HUDEP-2 (cell line): ENCODE measurements around the gene MYH7.

Source experiments
- DNase-seq, 76 experiments: peaks; one replicate each; lab custom pipeline; 2025; ENCODE audit not compliant: unreplicated experiment in 76 of 76; lab: John Stamatoyannopoulos, UW

MYH7 gene

DNA sequence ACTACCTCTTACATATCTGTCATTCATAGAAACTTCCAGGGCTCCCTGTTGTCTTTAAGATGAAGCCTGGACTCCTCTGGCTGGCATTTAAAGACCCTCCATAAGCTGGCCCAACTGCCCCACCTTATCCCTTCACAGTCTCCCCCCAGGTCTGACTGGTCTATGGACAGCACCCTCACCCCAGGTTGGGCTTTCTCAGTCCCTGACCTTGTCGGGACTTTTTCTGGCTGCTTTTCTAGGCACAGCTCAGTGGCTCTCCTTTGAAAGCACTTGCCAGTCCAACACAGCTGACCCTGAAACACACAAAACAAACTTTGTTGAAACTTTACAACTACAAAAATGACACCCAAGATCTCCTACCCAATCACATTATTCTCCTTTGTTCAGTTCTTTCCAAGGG lies 13.9 kb upstream of the MYH7 start:
- DNase-seq, result no peak

DNA sequence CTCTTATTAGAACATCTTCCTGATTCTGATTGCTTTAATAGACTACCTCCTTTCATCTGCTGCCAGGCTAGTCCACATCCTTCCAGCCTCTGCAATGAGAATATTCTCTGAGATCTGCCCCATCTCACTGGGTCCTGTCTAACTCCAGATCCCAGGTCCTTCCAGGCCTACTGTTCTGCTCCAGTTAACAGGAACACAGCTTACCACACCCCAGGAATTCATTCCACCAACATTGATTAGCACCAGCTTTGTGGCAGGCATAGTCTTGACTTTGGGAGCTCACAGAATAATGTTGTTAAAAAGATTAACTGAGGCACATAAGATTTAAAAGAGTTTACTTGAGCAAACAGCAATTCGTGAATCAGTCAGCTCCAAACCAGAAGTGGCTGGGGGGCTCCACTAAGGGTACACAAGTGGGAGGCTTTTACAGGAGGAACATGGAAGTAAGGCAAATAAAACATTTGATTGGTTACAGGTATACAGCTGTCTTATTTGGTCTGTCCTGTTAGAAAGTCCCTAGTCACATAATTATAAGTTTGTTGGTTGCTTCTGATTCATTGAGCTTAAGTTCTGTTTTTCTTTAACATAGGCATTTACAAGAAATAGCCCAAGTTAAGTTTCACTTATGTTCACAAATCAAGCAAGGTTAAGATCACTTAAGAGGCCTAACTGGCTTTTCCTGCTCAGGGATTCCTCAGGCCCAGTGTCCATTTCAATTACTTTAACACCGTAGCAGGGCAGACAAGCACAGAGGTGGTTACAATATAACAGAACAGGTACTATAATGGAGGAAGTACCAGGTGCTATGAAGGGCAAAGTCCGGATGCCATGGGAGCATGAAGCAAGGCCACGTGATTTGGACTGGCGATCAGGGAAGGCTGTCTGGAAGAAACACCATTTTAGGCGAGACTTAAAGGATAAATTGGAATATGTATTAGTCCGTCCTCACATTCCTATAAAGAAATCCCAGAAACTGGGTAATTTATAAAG lies 12.2 kb upstream of the MYH7 start:
- DNase-seq, result no peak

DNA sequence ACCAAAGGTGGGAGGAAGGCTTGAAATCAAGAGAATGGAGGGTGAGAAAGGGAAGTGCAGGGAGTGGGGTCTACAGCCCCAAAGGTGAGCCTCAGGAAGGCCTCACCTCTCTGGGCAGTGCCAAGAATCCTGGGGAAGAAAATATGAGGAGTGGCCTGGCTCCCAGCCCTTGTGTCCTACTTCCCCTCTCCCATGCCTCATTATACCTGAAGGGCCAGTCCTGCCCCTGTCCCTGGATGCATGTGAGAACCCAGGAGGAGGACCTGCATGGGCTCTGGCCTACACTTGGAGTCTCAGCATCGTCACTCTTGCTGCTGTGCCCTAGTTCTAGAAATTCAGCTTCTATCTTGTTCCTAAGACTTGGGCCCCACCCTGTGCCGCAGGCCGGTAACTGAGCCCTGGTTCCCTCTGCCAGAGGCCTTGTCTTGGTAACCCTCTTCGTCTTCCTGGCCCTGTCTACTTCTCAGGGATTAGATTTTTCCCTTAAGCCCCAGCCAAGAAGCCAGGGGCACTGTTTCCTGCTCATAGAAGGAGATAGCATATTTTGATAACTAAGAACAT lies 10.9 kb upstream of the MYH7 start:
- DNase-seq, result no peak

DNA sequence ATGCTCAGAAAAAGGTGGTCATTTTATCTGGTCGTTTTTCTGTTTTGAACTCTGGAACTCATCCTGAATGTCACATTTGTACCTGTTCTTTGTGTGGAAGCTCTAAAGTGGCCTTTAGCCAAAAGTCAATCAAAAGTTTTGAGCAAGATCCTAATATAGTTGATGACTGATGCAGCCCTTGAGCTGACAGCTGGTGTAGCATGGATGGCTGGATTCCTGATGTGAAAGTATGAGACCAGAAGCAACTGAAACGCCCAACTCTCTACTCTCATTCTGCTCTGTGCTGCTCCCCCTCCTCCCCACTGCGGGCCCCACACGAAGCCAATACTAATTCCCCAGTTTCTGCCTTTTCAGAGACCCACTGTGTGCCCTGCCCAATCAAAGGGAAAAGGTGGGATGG lies 10.3 kb upstream of the MYH7 start:
- DNase-seq, result no peak

DNA sequence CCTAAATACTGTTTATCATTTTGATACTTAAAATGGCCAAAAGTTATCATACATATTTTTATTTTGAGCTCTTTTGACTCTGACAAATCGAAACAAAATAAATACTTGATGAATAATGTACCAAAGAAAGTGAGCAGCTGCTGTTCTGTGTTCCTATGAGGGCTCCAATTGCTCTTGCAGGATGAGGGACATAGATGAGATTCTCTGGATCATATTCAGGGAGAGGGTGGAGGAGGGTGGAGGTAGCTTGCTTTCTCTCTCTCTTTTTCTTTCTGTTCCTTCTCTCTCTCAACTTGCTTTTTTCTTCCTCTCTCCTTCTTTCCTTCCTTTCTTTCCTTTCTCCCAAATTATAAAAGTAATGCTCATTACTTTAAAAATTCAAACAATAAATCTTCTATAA lies 8.9 kb upstream of the MYH7 start:
- no peak for DNase-seq

DNA sequence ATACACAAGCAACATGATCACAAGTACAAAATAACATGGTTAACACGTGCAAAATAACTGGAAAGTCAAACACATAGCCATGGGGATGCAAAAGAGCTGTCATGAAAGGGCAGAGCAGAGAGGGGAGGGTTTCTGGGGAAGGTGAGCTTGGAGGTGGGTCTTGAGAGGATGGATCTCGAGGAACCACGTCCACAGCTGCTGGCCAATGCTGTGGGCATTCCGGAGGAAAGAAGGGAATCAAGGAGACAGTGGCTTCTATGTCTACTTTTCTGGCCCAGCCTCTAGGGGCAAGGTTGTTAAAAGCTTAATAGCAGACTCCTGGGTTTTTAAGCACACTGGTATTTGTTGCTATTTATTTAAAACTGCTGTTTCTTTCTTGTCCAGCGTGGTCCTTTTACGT lies 8.4 kb upstream of the MYH7 start:
- DNase-seq, result no peak

DNA sequence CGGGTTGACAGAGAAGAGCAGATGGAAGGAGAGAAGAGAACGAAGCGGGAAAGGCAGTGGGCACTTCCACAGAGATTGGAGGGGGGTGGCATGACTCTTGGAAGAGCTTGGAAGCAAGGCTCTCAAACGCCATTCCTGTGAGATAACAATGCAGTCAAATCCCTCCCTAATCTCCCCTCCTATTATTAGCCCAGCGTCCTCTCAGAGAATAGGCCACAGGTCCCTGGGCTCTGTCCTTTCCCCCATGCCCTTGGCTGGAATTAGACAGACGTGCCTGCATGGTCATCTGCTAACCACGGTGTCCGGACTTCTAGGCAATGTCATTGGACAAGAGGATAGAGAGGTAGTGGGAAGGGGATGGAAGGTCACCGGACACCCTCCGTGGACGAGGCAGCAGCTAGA lies 8.0 kb upstream of the MYH7 start:
- DNase-seq, result no peak

DNA sequence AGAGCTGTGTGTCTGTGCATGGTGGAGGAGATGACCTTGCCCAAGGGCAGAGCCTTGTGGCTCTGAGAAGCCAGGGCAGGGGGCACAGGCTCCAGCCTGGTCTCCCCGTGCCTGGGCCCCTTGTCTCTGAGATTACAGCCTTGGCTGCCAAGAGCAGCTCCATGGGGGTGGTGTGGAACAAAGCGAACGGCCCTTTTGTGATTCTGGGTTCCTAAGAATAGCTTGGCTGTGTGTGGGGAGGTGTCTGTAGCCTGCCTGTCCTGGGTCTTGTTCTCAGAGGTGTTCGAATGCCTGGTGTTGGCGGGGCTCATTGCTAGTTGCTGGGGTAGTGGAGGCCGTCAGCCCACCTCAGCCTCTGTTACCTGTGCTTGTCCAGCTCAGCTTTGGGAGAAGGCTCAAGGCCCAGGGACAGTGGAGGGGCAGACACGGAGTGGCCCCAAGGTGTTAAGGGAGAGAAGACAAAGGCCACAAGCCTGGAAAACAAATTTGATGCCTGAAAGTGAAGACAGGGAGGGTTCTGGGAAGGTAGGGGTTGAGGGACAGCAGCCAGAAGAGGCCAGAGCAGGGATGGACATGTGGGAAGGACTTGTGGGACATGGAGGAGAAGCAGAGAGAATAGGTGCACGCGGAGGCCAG lies 7.4 kb upstream of the MYH7 start:
- peak in 14 of 76 experiments; percentile 6 to 100 (median 100) for DNase-seq

DNA sequence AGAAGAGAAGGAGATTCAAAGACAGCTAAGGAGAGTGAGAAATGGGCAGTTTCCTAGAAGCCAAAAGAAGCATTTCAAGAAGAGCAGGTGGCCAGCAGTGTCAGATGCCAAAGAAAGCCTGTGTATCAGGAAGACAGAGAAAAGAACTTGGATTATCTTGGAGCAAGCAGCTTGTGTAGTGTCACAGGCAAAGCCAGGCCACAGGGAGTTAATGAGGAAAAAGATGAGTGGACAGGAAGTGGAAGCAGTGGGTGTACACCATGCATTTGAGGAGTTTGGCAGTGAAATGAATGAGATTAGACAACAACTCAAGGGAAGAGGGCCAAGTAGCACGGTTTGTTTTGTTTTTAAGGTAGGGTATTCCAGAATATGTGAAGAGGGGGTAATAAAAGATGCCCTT lies 5.6 kb upstream of the MYH7 start:
- DNase-seq, result no peak

DNA sequence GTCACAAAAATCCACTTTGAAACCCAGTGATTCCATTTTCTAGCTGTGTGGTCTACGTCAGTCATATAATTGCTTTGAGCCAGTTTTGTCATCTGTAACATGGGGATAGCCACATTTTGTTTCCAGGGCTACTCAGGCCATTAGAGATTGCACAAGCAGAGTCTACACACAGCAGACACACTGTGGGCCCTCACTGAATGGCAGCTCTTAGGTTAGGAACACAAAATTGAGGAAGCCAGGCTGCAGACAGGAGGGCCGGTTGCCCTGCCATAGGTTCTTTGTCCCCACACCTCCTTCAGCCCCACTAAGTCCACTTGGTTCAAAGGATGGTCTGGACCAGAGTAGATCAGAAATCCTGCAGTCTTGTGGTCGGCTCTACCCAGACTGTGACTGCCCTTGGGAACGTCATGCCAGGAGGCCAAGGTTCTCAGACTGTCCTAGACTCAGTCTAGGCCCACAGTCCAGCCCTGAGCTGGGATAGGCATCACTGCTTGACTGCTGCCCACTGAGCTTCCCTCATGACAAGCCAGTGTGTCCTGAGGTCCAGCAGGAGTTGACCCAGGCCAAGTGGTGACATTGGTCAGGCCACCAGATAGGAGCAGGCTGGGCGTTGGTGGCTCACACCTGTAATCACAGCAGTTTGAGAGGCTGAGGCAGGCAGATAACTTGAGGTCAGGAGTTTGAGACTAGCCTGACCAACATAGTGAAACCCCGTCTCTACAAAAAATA lies 3.8 kb upstream of the MYH7 start:
- DNase-seq, result no peak

DNA sequence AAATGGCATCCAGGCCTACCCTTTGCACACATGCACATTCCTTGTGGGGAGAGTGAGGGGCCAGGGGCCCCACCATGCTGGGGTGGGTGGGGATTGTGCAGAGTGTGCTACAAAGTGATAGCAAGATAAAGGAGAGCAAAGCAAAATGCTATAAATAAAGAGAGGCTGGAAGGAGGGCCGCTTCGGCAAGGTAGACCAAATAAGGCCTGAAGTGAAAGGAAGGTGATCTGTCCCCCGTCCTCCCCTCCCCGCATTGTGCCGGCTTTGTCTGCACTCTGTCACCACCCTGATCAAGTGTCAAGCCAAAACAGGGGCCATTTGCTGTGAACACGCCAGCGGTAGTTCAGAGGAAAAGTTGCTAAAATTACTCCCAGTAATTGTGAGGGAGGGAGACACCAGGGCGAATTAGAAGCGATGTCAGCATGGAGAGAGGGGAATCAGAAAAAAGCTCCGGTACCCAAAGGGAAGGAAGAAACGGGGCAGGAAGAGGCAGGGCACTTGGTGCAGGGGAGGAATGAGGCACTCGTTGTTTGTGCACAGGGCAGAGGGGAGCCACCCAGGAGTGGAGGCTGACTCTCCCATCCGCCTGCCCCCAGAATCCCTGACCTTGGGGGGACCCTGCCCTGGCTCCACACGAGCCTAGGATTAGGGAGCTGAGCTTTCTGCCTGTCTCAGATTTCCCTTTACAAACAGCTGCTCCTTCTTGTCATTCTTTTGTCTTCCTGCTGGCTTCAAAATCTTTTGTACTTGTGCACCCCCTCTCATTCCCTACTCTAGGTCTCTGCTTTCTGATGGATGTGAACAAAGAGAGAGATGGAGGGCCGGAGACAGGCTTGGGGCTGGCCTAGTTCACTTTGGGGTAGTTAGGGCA lies 2.9 kb upstream of the MYH7 start:
- no peak for DNase-seq

DNA sequence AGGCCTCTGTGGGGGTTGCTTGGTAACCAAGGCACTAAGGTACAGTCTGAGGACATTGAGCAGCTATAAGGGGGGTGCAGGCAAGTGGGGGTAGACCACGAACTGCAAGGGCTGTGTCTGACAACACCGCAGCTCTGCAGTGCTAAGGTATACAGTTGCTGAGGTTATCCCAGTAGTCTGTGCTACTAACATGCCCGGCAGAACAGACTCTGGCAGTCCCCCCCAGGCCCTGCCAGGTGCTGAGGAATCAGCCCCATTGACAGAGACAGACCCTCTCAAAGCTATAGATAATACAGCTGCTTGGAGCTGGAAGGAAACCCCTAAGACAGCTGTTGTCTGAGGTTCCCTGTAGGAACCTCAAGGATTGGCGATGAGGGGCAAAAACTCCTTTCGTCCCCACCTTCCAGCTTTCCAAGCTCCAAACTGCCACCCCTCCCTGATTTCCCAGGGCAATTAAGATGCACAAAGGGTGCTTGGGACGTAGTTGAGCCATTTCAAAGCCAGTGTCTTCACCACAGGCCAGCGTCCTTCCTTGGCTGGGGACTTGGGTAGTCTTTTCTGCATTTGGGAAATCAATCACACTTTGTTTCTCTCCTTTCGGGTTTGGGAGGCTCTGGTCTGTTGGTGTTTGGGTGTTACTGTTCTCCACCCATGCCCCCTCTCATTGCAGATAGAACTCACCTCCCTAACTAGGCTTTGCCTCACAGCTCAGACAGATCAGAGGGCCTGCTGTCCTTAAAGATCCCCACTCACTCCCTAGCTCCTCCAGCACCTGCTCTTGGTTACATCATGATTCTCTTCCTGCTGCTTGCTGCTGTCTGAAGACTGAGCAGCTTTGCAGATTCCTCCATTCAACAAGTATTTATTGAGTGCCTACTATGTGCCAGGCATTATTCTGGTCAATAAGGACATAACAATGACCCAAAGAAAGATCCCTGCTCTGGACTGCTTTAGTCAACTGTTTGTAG lies 2.0 kb upstream of the MYH7 start:
- no peak for DNase-seq

DNA sequence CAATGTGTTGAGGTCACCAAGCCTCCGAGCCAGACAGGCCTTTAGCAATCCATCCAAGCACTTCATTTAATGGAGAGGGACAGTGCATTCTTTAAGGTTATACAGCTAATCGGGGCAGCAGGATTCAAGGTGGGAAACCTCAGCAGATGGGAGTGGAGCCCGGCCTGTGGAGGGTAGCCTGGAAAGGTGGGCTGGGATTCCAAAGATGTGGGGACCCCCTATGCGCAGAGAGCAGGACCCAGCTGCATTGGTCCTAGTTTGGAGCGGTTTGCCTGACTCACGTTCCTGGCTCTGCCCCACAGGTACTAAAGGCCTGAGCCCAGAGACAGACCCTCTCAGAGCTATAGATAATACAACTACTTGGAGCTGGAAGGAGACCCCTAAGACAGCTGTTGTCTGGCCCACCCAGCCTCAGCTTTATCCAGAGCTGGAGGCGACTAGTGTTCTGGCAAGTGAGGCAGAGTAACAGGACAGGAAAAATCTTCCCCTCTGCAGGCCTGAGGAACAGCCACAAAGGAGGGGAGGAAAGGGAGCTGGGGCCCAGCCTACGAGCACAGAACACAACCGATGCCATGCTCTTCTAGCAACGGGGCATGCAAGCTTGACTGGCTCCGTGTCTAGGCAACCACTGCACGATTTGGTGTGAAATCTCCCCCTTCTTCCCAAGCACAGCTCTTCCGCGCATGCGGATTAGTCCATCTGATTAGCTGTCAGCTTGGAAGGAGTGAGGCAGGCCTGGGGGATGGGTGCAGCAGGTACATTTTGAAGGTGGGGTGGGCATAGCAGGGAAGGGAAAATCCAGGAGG lies 1.1 kb upstream of the MYH7 start:
- DNase-seq, result no peak

DNA sequence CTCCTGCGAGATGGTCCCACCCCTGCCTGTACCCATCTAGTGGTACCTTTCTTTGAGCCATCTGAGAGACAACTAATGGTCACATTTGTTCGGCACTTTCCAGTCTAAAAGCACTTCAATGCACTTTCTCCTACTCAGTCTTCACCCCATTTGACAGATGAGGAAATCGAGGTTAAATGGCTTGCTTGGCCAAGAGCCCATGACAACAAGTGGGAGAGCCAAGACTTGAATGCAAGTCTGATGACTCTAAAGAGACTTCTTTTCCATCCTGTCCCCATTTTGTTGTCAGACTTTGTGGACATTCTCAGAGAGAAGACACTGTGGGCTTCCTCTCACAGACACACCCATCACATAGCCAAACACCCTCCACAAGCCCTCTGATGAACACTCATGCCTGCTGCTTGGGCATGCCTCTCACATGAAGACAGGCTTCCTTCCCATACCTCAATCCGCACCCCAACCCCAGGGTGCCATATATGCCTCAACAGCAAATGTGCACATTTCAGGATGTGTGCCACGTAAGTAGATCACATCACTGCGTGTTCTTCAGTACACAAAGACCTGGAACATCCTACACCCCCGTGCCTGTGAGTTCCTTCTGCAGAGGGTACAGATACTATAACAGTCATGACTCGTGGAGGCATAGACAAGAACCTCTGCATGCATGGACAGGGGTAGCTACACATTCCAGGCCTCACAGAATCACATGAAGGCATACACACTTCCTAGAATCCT lies 805 bp downstream of the MYH7 start:
- DNase-seq, result no peak

DNA sequence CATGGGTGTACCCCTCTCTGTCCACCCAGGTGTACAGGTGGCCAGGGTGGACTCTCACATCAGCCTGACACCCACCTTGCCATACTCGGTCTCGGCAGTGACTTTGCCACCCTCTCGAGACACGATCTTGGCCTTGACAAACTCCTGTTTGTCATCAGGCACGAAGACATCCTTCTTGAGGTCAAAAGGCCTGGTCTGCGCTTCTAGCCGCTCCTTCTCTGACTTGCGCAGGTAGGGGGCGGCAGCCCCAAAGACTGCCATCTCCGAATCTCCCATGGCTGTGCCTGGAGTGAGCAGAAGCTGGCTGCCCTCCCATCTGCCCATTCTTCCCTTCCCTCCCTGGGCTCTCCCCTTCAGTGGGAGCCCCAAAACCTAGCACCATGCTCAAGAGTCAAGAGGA lies 2.0 kb downstream of the MYH7 start:
- DNase-seq, result no peak

DNA sequence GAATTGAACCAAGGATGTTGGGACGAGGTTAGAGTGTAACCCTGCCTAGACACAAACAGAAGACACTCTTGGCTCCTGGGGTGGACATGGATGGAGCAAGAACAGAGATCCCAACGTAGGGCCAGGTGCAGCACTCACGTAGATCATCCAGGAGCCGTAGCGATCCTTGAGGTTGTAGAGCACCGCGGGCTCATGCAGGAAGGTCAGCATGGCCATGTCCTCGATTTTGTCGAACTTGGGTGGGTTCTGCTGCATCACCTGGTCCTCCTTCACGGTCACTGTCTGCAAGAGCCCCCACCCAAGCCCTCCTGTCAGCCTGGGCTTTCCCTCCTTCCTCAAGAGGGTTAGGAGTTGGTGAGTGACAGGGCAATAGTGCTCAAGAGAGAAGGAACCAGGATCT lies 2.5 kb downstream of the MYH7 start:
- no peak for DNase-seq

DNA sequence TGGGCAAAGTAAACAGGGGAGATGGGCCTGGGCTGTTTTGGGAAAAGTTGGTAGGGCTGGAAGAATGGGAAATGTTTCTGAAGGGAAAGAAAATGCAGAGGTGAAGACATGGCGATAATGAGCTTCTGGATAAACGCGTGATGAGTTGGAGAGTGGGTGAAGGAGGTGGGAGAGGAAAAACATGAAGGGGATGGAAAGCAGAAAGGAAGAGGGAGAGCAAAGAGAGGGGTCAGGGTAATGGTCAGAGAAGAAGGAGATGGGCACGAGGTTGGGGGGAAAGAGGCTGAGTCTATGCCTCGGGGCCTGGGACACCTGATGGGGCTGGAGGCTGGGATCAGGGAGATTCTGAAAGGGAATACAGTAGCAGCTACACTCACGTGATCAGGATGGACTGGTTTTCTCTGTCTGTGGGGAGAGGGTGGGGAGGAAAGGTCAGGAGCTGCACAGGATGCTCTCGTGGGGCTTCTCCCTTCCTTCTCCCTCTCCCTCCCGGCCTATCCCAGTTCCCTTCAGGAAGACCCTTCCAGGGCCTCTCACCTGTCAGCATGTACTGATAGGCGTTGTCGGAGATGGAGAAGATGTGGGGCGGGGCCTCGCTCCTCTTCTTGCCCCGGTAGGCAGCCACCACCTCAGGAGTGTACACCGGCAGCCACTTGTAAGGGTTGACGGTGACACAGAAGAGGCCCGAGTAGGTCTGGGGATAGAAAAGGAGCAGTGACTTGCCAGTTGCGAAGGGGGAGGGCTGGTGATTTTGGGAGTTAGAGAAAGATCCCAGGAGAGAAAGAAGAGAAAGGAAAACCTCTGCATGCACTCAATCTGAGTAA lies 3.1 kb downstream of the MYH7 start:
- no peak for DNase-seq
